H1 (cell line): ENCODE measurements around the gene EPN2. TPM values are rescaled to one million over a fixed set of nuclear protein-coding genes. Genes with fewer than 3 reads are reported as not detected.

Experiments used
- CTCF ChIA-PET: fragments of 300-600 bp; sonication (Branson Sonifier 250); formaldehyde crosslinking; loops from one replicate; lab custom pipeline; 2021; ENCODE audit not compliant: partially characterized antibody; lab: Charles Lee
- POLR2A ChIA-PET: fragments of 300-600 bp; sonication (Branson Sonifier 250); formaldehyde crosslinking; loops from one replicate; lab custom pipeline; 2021; ENCODE audit warnings: inconsistent platforms; ENCODE audit not compliant: partially characterized antibody; lab: Charles Lee
- DNase-seq, 2 experiments: peaks; one replicate each; pipeline versions ENCODE4 v3.0.0 to v3.0.0-alpha.2; 2010 to 2022; ENCODE audit warnings: low spot score in 2 of 2, low read depth in 1 of 2, mixed read lengths in 1 of 2
- FAIRE-seq: peaks from 2 replicates; lab custom pipeline; 2011; peaks lifted over from hg19 to GRCh38; lab: Jason Lieb, UNC
- H2AFZ ChIP-seq: 2 replicates; pipeline ENCODE4 v1.8.1; 2012; ENCODE audit warnings: low read length, inconsistent platforms
- H2AK5ac ChIP-seq: 2 replicates; pipeline ENCODE4 v1.6.1; 2013; ENCODE audit warnings: low read depth, low read length
- H2BK120ac ChIP-seq: replicated peaks from 2 replicates; pipeline ENCODE3; 2013; ENCODE audit warnings: low read depth, low read length, inconsistent platforms
- H2BK12ac ChIP-seq: 2 replicates; pipeline ENCODE4 v1.6.1; 2013; ENCODE audit warnings: low read depth, low read length
- H2BK15ac ChIP-seq: 2 replicates; pipeline ENCODE4 v1.6.1; 2013; ENCODE audit warnings: low read length
- H2BK20ac ChIP-seq: 2 replicates; pipeline ENCODE4 v1.6.1; 2013; ENCODE audit warnings: low read length
- H2BK5ac ChIP-seq: 2 replicates; pipeline ENCODE4 v1.6.1; 2013; ENCODE audit warnings: low read depth, low read length
- H3K14ac ChIP-seq: 2 replicates; pipeline ENCODE4 v1.6.1; 2013; ENCODE audit warnings: inconsistent platforms; ENCODE audit not compliant: insufficient read length
- H3K18ac ChIP-seq: 2 replicates; pipeline ENCODE4 v1.6.1; 2013; ENCODE audit warnings: low read length; ENCODE audit errors: extremely low read depth
- H3K23ac ChIP-seq: 2 replicates; pipeline ENCODE4 v1.6.1; 2013; ENCODE audit warnings: inconsistent platforms; ENCODE audit not compliant: insufficient read length
- H3K23me2 ChIP-seq: 2 replicates; pipeline ENCODE4 v1.6.1; 2013; ENCODE audit warnings: low read depth, low read length
- H3K27ac ChIP-seq: 2 replicates; pipeline ENCODE4 v1.6.1; 2011; ENCODE audit warnings: low read depth, low read length, inconsistent platforms
- H3K27me3 ChIP-seq, 4 experiments: replicated peaks in 1 of 4; 1 replicate in 1 of 4; 2 replicates in 3 of 4; pipeline versions ENCODE4 v1.6.1 to v1.8.1; 2011 to 2013; ENCODE audit warnings: low read length in 3 of 4, mild to moderate bottlenecking in 3 of 4, inconsistent platforms in 2 of 4, mixed read lengths in 2 of 4, moderate library complexity in 1 of 4; ENCODE audit not compliant: control insufficient read depth in 3 of 4, insufficient read depth in 3 of 4; ENCODE audit errors: extremely low read depth in 1 of 4
- H3K36me3 ChIP-seq, 4 experiments: 2 replicates each; pipeline versions ENCODE4 v1.6.1 to v1.8.1; 2011 to 2013; ENCODE audit warnings: mild to moderate bottlenecking in 4 of 4, low read length in 3 of 4, moderate library complexity in 2 of 4, control low read depth in 1 of 4, inconsistent platforms in 1 of 4; ENCODE audit not compliant: insufficient read depth in 4 of 4, control insufficient read depth in 2 of 4
- H3K4ac ChIP-seq: replicated peaks from 2 replicates; pipeline ENCODE3; 2013; ENCODE audit warnings: low read length, low read depth, mixed read lengths, inconsistent platforms; ENCODE audit not compliant: insufficient read length
- H3K4me1 ChIP-seq, 4 experiments: replicated peaks in 1 of 4; 1 replicate in 1 of 4; 2 replicates in 3 of 4; pipeline versions ENCODE4 v1.6.1 to v1.8.1; 2011 to 2013; ENCODE audit warnings: low read length in 3 of 4, inconsistent platforms in 2 of 4, mixed read lengths in 1 of 4; ENCODE audit not compliant: insufficient read depth in 4 of 4, control insufficient read depth in 3 of 4
- H3K4me2 ChIP-seq, 2 experiments: 2 replicates each; pipeline versions ENCODE4 v1.6.1 to v1.8.1; 2011 to 2013; ENCODE audit warnings: low read depth in 2 of 2, low read length in 2 of 2, control low read depth in 1 of 2, inconsistent platforms in 1 of 2, mild to moderate bottlenecking in 1 of 2; ENCODE audit not compliant: insufficient read depth in 1 of 2
- H3K4me3 ChIP-seq, 4 experiments: fragments of 200-600, 300-600 bp in 1 of 4; sonication (generic), shearing (Covaris generic), sonication (Bioruptor Twin) in 1 of 4; 2 replicates each; pipeline versions ENCODE4 v1.5.1 to v1.8.1; 2011 to 2016; ENCODE audit warnings: low read length in 4 of 4, low read depth in 3 of 4, control low read depth in 2 of 4, inconsistent platforms in 2 of 4, mild to moderate bottlenecking in 2 of 4, mixed read lengths in 1 of 4, moderate library complexity in 1 of 4; ENCODE audit not compliant: insufficient read depth in 2 of 4; ENCODE audit errors: extremely low read depth in 1 of 4
- H3K56ac ChIP-seq: replicated peaks from 2 replicates; pipeline ENCODE3; 2013; ENCODE audit warnings: low read depth, mild to moderate bottlenecking, mixed read lengths, low read length, inconsistent platforms; ENCODE audit not compliant: insufficient read length
- H3K79me1 ChIP-seq: 2 replicates; pipeline ENCODE4 v1.6.1; 2013; ENCODE audit warnings: low read depth, low read length, control low read depth
- H3K79me2 ChIP-seq, 2 experiments: 2 replicates each; pipeline versions ENCODE4 v1.6.1 to v1.8.1; 2012 to 2013; ENCODE audit warnings: low read length in 2 of 2, mild to moderate bottlenecking in 2 of 2, inconsistent platforms in 1 of 2; ENCODE audit not compliant: insufficient read depth in 2 of 2, control insufficient read depth in 1 of 2
- H3K9ac ChIP-seq, 4 experiments: replicated peaks in 1 of 4; 1 replicate in 1 of 4; 2 replicates in 3 of 4; pipeline versions ENCODE4 v1.6.1 to v1.8.1; 2011 to 2013; ENCODE audit warnings: low read depth in 3 of 4, low read length in 3 of 4, control low read depth in 2 of 4, mild to moderate bottlenecking in 2 of 4, moderate library complexity in 2 of 4, inconsistent platforms in 1 of 4; ENCODE audit errors: extremely low read depth in 1 of 4
- H3K9me3 ChIP-seq, 2 experiments: 2 replicates each; pipeline versions ENCODE4 v1.6.1 to v1.8.1; 2012 to 2013; ENCODE audit warnings: mild to moderate bottlenecking in 2 of 2, moderate library complexity in 2 of 2, control low read depth in 1 of 2, inconsistent platforms in 1 of 2, low read depth in 1 of 2, low read length in 1 of 2, mixed read lengths in 1 of 2; ENCODE audit not compliant: insufficient read depth in 2 of 2
- H4K20me1 ChIP-seq, 2 experiments: replicated peaks in 1 of 2; 2 replicates each; pipeline versions ENCODE3 to v1.8.1; 2011 to 2013; ENCODE audit warnings: inconsistent platforms in 2 of 2, low read length in 2 of 2, mild to moderate bottlenecking in 1 of 2; ENCODE audit not compliant: insufficient read depth in 2 of 2, control insufficient read depth in 1 of 2
- H4K5ac ChIP-seq: 2 replicates; pipeline ENCODE4 v1.6.1; 2013; ENCODE audit warnings: low read length, low read depth, mixed read lengths, inconsistent platforms; ENCODE audit not compliant: insufficient read length
- H4K8ac ChIP-seq: 2 replicates; pipeline ENCODE4 v1.8.0; 2013; ENCODE audit warnings: mild to moderate bottlenecking, moderate library complexity, low read length, inconsistent platforms; ENCODE audit not compliant: insufficient read depth; ENCODE audit errors: extremely low read depth
- H4K91ac ChIP-seq: replicated peaks from 2 replicates; pipeline ENCODE3; 2013; ENCODE audit warnings: low read length, mixed read lengths, inconsistent platforms; ENCODE audit not compliant: insufficient read length
- GABPA ChIP-seq: IDR thresholded peaks from 2 replicates; pipeline ENCODE4 v1.6.1; 2011; ENCODE audit warnings: mild to moderate bottlenecking, low read length, moderate library complexity, borderline replicate concordance; ENCODE audit not compliant: insufficient read depth
- POLR2A ChIP-seq, 2 experiments: IDR thresholded peaks; 1 replicate in 1 of 2; 2 replicates in 1 of 2; pipeline ENCODE4 v1.6.1; 2011; ENCODE audit warnings: low read depth in 2 of 2, low read length in 2 of 2, mild to moderate bottlenecking in 2 of 2; ENCODE audit errors: control extremely low read depth in 1 of 2
- RAD21 ChIP-seq, 2 experiments: IDR thresholded peaks in 1 of 2; conservative IDR thresholded peaks in 1 of 2; 2 replicates each; pipeline ENCODE4 v1.6.1; 2011; ENCODE audit warnings: low read depth in 2 of 2, low read length in 2 of 2, improper control_type of control experiment in 1 of 2, inconsistent platforms in 1 of 2, mild to moderate bottlenecking in 1 of 2, moderate library complexity in 1 of 2
- RXRA ChIP-seq: IDR thresholded peaks from 2 replicates; pipeline ENCODE4 v1.6.1; 2011; ENCODE audit warnings: low read depth, mild to moderate bottlenecking, low read length, moderate library complexity; ENCODE audit not compliant: insufficient read depth
- SAP30 ChIP-seq: fragments of 300-600 bp; sonication (generic); IDR thresholded peaks from 2 replicates; pipeline ENCODE4 v1.7.1; 2012; ENCODE audit warnings: low read length, moderate library complexity, mild to moderate bottlenecking, inconsistent platforms; ENCODE audit not compliant: insufficient read depth, insufficient replicate concordance
- SIN3A ChIP-seq, 2 experiments: IDR thresholded peaks in 1 of 2; conservative IDR thresholded peaks in 1 of 2; 2 replicates each; pipeline ENCODE4 v1.6.1; 2011 to 2012; ENCODE audit warnings: low read length in 2 of 2, improper control_type of control experiment in 1 of 2, low read depth in 1 of 2, mild to moderate bottlenecking in 1 of 2
- SIRT6 ChIP-seq: IDR thresholded peaks from one replicate; pipeline ENCODE4 v1.7.1; 2012; ENCODE audit warnings: low read length, inconsistent platforms
- SP2 ChIP-seq: IDR thresholded peaks from 2 replicates; pipeline ENCODE4 v1.6.1; 2012; ENCODE audit warnings: mild to moderate bottlenecking, low read length, inconsistent platforms
- SUZ12 ChIP-seq: fragments of 200-600 bp; sonication (generic); IDR thresholded peaks from 2 replicates; pipeline ENCODE4 v1.6.1; 2012; ENCODE audit warnings: mild to moderate bottlenecking, inconsistent platforms, low read length, moderate library complexity, mixed read lengths
- WGBS, 2 experiments: shearing (Covaris generic) in 1 of 2; methylation state at CpG; one replicate each; pipeline versions ENCODE4 v1.1.6 to v1.1.7; 2013 to 2015; ENCODE audit warnings: low lambda C conversion rate in 2 of 2, mixed read lengths in 2 of 2, inconsistent platforms in 1 of 2, low coverage in 1 of 2, missing lambda C conversion rate in 1 of 2; ENCODE audit not compliant: insufficient replicate concordance in 2 of 2, insufficient coverage in 1 of 2, insufficient read length in 1 of 2; ENCODE audit errors: extremely low coverage in 1 of 2, missing lambda C conversion rate in 1 of 2; 5-methylcytosine and 5-hydroxymethylcytosine counted together
- polyA plus RNA-seq, 7 experiments: library from polyadenylated mRNA; depleted of rRNA in 3 of 7; stranded (reverse) in 5 of 7; unstranded in 2 of 7; fragments of >200 nt in 5 of 7; fragments of 200-250 nt in 2 of 7; gene quantifications; 1 replicate in 5 of 7; 2 replicates in 1 of 7; 4 replicates in 1 of 7; pipeline versions ENCODE4 v1.2.1 to v1.2.3, GENCODE V29; 2011 to 2013; ENCODE audit warnings: missing spikeins in 2 of 7, mixed read lengths in 2 of 7
- total RNA-seq: library from RNA; stranded (reverse); fragmentation: NEBNext Ultra II Directional; extraction: Animal tissue kit (Norgen Biotek cat#: 25700); gene quantifications from 2 replicates; pipeline ENCODE4 v1.2.1, GENCODE V29; 2021
- TF ChIP-seq, protein P1 (sequence below): IDR thresholded peaks from 2 replicates; pipeline ENCODE4 v1.6.1; 2012; ENCODE audit warnings: low read length, inconsistent platforms

Gene EPN2
- total and polyA plus RNA-seq, 2 of the 8 experiments (the other 6 are each of a cell fraction or from before 2014, with no cell fraction given) = 28.7 to 55.8 TPM

DNA sequence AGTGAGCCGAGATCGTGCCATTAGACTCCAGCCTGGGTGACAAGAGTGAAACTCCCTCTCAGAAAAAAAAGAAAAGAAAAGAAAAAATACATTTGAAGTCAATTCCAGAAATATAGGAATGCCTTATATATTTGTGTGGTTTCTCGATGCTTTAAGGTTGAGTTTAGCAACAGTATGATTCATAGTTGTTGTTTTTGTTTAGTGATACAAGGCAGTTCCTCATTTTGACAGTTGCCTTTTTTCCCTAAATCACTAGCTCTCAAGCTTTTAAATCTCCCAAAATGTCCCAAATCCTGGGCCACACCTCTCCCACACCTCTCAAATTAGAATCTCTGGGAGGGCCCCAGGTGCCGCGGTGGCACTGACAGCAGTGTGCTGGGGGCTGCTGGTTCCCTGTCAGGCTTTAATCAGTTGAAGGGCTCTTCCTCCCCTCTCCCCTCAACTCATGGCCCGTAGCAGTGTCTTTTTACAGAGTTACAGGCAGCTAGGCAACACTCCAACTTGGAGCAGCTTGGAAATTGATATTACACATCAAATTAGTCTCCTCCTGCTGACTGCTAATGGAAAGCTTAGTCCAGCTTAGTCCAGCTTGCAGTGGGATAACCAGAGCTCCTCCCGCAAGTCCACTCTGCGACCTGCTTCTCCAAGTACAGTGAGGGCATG lies 58.4 kb downstream of the EPN2 start:
- FAIRE-seq = no peak
- TF ChIP-seq SIRT6 (no peak), POLR2A (IDR thresholded peaks at IDR 0.05; ENCODE audit: control extremely low read depth in 1 of 2, low read depth in 2 of 2, low read length in 2 of 2) (no peak), RAD21 (IDR thresholded peaks at IDR 0.05 in 1 of 2, conservative IDR thresholded peaks at IDR 0.05 in 1 of 2; ENCODE audit: low read depth in 2 of 2, low read length in 2 of 2) (no peak), SAP30 (no peak), SUZ12 (no peak), SP2 (no peak), RXRA (no peak), GABPA (no peak), SIN3A (conservative IDR thresholded peaks at IDR 0.05 in 1 of 2, IDR thresholded peaks at IDR 0.05 in 1 of 2; ENCODE audit: low read depth in 1 of 2, low read length in 2 of 2) (no peak)
- TF ChIP-seq, protein P1, sequence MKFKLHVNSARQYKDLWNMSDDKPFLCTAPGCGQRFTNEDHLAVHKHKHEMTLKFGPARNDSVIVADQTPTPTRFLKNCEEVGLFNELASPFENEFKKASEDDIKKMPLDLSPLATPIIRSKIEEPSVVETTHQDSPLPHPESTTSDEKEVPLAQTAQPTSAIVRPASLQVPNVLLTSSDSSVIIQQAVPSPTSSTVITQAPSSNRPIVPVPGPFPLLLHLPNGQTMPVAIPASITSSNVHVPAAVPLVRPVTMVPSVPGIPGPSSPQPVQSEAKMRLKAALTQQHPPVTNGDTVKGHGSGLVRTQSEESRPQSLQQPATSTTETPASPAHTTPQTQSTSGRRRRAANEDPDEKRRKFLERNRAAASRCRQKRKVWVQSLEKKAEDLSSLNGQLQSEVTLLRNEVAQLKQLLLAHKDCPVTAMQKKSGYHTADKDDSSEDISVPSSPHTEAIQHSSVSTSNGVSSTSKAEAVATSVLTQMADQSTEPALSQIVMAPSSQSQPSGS = no peak

More for the DNA sequence above, 58.4 kb downstream of the EPN2 start:
- peaks cover 9 to 11% of the 10 kb centered on the region in 2 experiments for H4K20me1 ChIP-seq
- H3K79me2 ChIP-seq = peaks cover 0 to 6% of the 10 kb centered on the region in 2 experiments; a peak in 2 of 4 replicates
- no peak overlapping the region for H3K4me2 ChIP-seq
- no peak overlapping the region for H2AK5ac ChIP-seq
- H3K9me3 ChIP-seq = no peaks in the 10 kb centered on the region
- H3K23ac ChIP-seq = no peak overlapping the region
- no peak overlapping the region for H3K27ac ChIP-seq
- H3K4me1 ChIP-seq = peaks cover 0 to 4% (median 0%) of the 10 kb centered on the region in 4 experiments; a peak in 3 of 7 replicates
- H4K5ac ChIP-seq = no peak overlapping the region
- 93% methylated on average over 8 of the region's 8 CpGs; no CpG with 5 or more reads in 1 of the 2 experiments for WGBS, 2 experiments
- no peak overlapping the region for H3K18ac ChIP-seq
- H4K8ac ChIP-seq = no peak overlapping the region
- H3K27me3 ChIP-seq = no peaks in the 10 kb centered on the region
- no peak overlapping the region for H2BK12ac ChIP-seq
- H3K4me3 ChIP-seq = no peak overlapping the region
- no peak overlapping the region for H2AFZ ChIP-seq
- no peak overlapping the region for H2BK15ac ChIP-seq
- no peaks in the 10 kb centered on the region for H3K36me3 ChIP-seq
- ChIA-PET POLR2A (interaction anchor here (1.2 to 2.2 kb wide), 2 partner anchors 10 to 11 kb away, joined by 3 to 8 read pairs; no protein-coding TSS in a partner anchor), CTCF (interaction anchor here (0.6 to 1.2 kb wide), 4 partner anchors 11 to 38 kb away, joined by 3 to 4 read pairs (median 3); no protein-coding TSS in a partner anchor)
- no peak overlapping the region for H3K9ac ChIP-seq
- H2BK5ac ChIP-seq = no peak overlapping the region
- H3K23me2 ChIP-seq = no peaks in the 10 kb centered on the region
- no peak overlapping the region for H3K56ac ChIP-seq
- no peak for DNase-seq
- no peak overlapping the region for H2BK20ac ChIP-seq
- no peak overlapping the region for H2BK120ac ChIP-seq
- H4K91ac ChIP-seq = no peak overlapping the region
- H3K14ac ChIP-seq = no peak overlapping the region
- peaks cover 6% of the 10 kb centered on the region; the same call in 1 of the 2 replicates for H3K79me1 ChIP-seq
- no peak overlapping the region for H3K4ac ChIP-seq
